Adrenal gland (tissue), 12 donors: ENCODE measurements around the gene CCT2. TPM values are rescaled to one million over a fixed set of nuclear protein-coding genes. Genes with fewer than 3 reads are reported as not detected.

Source experiments
- DNase-seq, 7 donors: peaks; one replicate each; pipeline ENCODE4 v3.0.0-alpha.2; 2019 to 2020
- H3K27ac ChIP-seq, 5 donors: fragments of 200-600 bp; sonication (generic) in 4 of 5; 1 replicate in 3 of 5; 2 replicates in 2 of 5; pipeline versions ENCODE4 v1.5.1 to v1.8.0; 2016 to 2020; ENCODE audit warnings: mild to moderate bottlenecking in 1 of 5
- H3K27me3 ChIP-seq: fragments of 200-600 bp; 2 replicates; pipeline ENCODE4 v1.8.0; 2021
- H3K36me3 ChIP-seq, 2 donors: fragments of 200-600 bp; replicated peaks in 1 of 2; 1 replicate in 1 of 2; 2 replicates in 1 of 2; pipeline versions ENCODE4 v1.5.1 to v1.8.0; 2018 to 2022
- H3K4me1 ChIP-seq, 2 donors: fragments of 200-600 bp; replicated peaks in 1 of 2; 1 replicate in 1 of 2; 2 replicates in 1 of 2; pipeline versions ENCODE4 v1.5.1 to v1.8.0; 2018 to 2021
- H3K4me3 ChIP-seq, 4 donors: fragments of 200-600 bp; sonication (generic) in 3 of 4; one replicate each; pipeline ENCODE4 v1.5.1; 2016 to 2018
- H3K9me3 ChIP-seq, 3 donors: fragments of 200-600 bp; sonication (generic) in 1 of 3; replicated peaks in 1 of 3; 1 replicate in 2 of 3; 2 replicates in 1 of 3; pipeline versions ENCODE4 v1.5.1 to v1.8.0; 2016 to 2021
- CTCF ChIP-seq, 6 experiments: fragments of 450-650 bp in 4 of 6; fragments of 200-600 bp in 2 of 6; sonication (generic) in 1 of 6; IDR thresholded peaks; 1 replicate in 5 of 6; 2 replicates in 1 of 6; pipeline versions ENCODE4 v1.5.1 to v1.8.0; 2016 to 2021; ENCODE audit warnings: antibody characterized with exemption in 6 of 6, mild to moderate bottlenecking in 2 of 6, moderate library complexity in 1 of 6
- POLR2A ChIP-seq, 2 donors: fragments of 450-650 bp; IDR thresholded peaks; one replicate each; pipeline ENCODE4 v1.6.1; 2017; ENCODE audit warnings: antibody characterized with exemption in 2 of 2, mild to moderate bottlenecking in 2 of 2, moderate library complexity in 1 of 2
- WGBS, 4 donors: extraction: QIAGEN DNeasy Blood & Tissue Kit in 2 of 4; methylation state at CpG; one replicate each; pipeline versions ENCODE4 v1.1.5 to v1.1.7; 2013 to 2017; 5-methylcytosine and 5-hydroxymethylcytosine counted together
- intact Hi-C, 2 donors: fragments of 100-400 bp; cut with DNase I; formaldehyde crosslinking; loops; one replicate each; pipeline versions ENCODE4 v1.14.1 to v1.15.0; 2022 to 2023
- polyA plus RNA-seq, 3 donors: library from polyadenylated mRNA; stranded (reverse); fragments of 200-250 nt in 2 of 3; fragments of 350-450 nt in 1 of 3; fragmentation: Illumina TruSeq in 1 of 3; extraction: RNeasy Lipid Tissue Mini Kit (QIAGEN cat#74804) in 1 of 3; gene quantifications; one replicate each; pipeline ENCODE4 v1.2.3, GENCODE V29; 2013 to 2014
- total RNA-seq, 9 donors: library from RNA; depleted of rRNA in 4 of 9; stranded (reverse); fragments of >200 nt in 4 of 9; fragments of 120-200 nt in 1 of 9; fragmentation: NEBNext Ultra II Directional in 1 of 9; extraction: Animal tissue kit (Norgen Biotek cat#: 25700) in 1 of 9; gene quantifications; one replicate each; pipeline versions ENCODE4 v1.1.0 to v1.2.4, GENCODE V29; 2013 to 2023
- donor health status: healthy with polysubstance abuse.
- donor health status: Bipolar disorder and iron deficiency.
- donor health status: DM: yes; HTN: yes; CAD: no.
- donor health status: DM: no; HTN: no; CAD: no.
- donor health status: DM: no; HTN: no; CAD: no.
- donor health status: DM: yes; HTN: yes; CAD: no.

Gene CCT2
- total and polyA plus RNA-seq, 12 donors, result 83.5 to 290 (median 119) TPM

- 73 to 87% (median 80%) methylated on average over 13 to 14 of the region's 14 CpGs for WGBS, 4 donors
- Histone ChIP-seq H3K27ac (no peak overlapping the region), H3K4me3 (no peak overlapping the region), H3K9me3 (no peaks in the 10 kb centered on the region), H3K27me3 (no peaks in the 10 kb centered on the region), H3K4me1 (no peaks in the 10 kb centered on the region), H3K36me3 (no peaks in the 10 kb centered on the region)
- intact Hi-C loops, result no loop called here
- DNase-seq, result no peak
- TF ChIP-seq POLR2A (IDR thresholded peaks at IDR 0.05), result no peak
- no peak for TF ChIP-seq CTCF (IDR thresholded peaks at IDR 0.05)
These were observed 30.8 kb downstream of the CCT2 start for GRCh38 chr12:69616025-69616424.

- Histone ChIP-seq H3K4me1 (no peaks in the 10 kb centered on the region), H3K4me3 (no peak overlapping the region), H3K27ac (no peak overlapping the region), H3K9me3 (no peaks in the 10 kb centered on the region), H3K27me3 (no peaks in the 10 kb centered on the region), H3K36me3 (no peaks in the 10 kb centered on the region)
- intact Hi-C loops, result no loop called here
- WGBS, 4 donors, result 62 to 71% (median 66%) methylated on average over 6 of the region's 6 CpGs
- DNase-seq, result no peak
- TF ChIP-seq POLR2A (IDR thresholded peaks at IDR 0.05) (no peak), CTCF (IDR thresholded peaks at IDR 0.05) (no peak)
These were observed 33.8 kb downstream of the CCT2 start for GRCh38 chr12:69619050-69619449.

GRCh38 chr12:69620077-69620476 is 34.8 kb downstream of the CCT2 start:
- 83 to 93% (median 88%) methylated on average over 4 of the region's 4 CpGs for WGBS, 4 donors
- intact Hi-C loops, result no loop called here

GRCh38 chr12:69620921-69621320 is 35.7 kb downstream of the CCT2 start:
- H3K36me3 ChIP-seq, result no peaks in the 10 kb centered on the region
- no peak overlapping the region for H3K27ac ChIP-seq
- peak in 4 of 7 donors; percentile 18 to 52 (median 39) for DNase-seq
- H3K27me3 ChIP-seq, result no peaks in the 10 kb centered on the region
- H3K4me1 ChIP-seq, result no peaks in the 10 kb centered on the region
- H3K9me3 ChIP-seq, result no peaks in the 10 kb centered on the region
- intact Hi-C loops, result no loop called here
- TF ChIP-seq POLR2A (IDR thresholded peaks at IDR 0.05) (no peak), CTCF (IDR thresholded peaks at IDR 0.05) (no peak)
- no peak overlapping the region for H3K4me3 ChIP-seq
- WGBS, 4 donors, result 55 to 75% (median 66%) methylated on average over 2 of the region's 2 CpGs

More at GRCh38 chr12:69620077-69620476, 34.8 kb downstream of the CCT2 start:
- Histone ChIP-seq H3K9me3 (no peaks in the 10 kb centered on the region), H3K4me3 (no peak overlapping the region), H3K27ac (no peak overlapping the region), H3K36me3 (no peaks in the 10 kb centered on the region), H3K4me1 (no peaks in the 10 kb centered on the region), H3K27me3 (no peaks in the 10 kb centered on the region)
- TF ChIP-seq POLR2A (IDR thresholded peaks at IDR 0.05), result no peak
- TF ChIP-seq CTCF (IDR thresholded peaks at IDR 0.05), result no peak
- no peak for DNase-seq
